Raji (cell line): Measurements from ENCODE around the gene PLCXD1.

ENCODE experiments used
- POLR2A ChIP-seq: IDR thresholded peaks from 2 replicates; pipeline ENCODE4 v1.6.1; 2011; ENCODE audit warnings: low read depth, low read length, control low read depth; ENCODE audit not compliant: insufficient read depth

PLCXD1 gene

DNA sequence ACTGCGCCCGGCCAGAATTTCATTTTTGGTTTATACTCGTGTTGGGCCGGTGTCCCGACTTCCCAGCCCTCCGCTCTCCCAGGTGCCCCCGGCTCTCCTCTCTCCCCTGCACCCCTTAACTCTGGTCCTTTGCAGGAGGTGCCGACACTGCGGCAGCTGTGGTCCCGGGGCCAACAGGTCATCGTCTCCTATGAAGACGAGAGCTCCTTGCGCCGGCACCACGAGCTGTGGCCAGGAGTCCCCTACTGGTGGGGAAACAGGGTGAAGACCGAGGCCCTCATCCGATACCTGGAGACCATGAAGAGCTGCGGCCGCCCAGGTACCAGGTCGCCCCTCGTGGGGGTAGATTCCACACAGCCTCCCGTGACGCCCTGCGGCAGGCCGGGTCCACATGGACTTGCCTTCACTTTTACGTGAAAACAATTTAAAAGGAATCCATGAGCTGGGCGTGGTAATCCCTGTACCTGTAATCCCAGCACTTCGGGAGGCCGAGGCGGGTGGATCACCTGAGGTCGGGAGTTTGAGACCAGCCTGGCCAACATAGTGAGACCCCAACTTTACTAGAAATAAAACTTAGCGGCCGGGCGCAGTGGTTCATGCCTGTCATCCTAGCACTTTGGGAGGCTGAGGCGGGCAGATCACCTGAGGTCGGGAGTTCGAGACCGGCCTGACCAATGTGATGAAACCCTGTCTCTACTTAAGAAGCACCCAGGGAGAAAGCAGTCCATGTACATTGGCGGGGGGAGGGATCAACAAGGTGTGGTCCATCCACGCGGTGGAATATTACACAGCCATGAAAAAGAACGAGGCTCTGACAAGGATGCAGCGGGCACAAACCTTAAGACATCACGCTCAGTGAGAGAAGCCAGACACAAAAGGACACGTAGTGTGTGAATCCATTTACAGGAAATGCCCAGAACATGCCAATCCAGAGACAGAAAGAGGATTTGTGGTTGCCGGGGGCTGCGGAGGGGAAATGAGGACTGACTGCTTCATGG, 12.0 kb downstream of the PLCXD1 start:
- TF ChIP-seq POLR2A: no peak

DNA sequence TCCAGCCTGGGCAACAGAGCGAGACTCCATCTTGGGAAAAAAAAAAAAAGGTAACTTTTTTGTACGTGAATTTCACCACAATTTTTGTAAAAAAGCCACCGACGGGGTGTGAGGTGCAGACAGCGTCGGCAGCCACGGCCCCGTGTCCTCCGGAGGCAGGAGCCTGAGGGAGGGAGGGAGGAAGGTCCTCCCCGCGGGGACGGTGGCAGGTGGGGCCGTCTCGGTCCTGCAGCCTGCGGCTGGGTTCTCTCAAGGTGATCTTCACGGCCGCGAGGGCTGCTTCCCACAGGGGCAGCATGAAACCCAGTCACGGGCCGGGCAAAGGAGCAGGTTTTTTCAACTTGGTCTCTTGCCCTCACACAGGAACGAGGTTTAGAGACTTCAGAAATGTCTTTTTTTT, 14.0 kb downstream of the PLCXD1 start:
- TF ChIP-seq POLR2A: no peak

DNA sequence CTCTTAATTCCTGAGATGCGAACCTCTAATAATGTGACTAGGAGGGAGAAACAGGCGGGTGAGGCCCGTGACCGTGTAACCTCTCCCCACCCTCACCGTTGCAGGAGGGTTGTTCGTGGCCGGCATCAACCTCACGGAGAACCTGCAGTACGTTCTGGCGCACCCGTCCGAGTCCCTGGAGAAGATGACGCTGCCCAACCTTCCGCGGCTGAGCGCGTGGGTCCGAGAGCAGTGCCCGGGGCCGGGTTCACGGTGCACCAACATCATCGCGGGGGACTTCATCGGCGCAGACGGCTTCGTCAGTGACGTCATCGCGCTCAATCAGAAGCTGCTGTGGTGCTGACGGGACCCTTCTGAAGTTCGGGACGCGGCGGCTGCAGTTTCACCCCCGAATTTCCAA, 17.8 kb downstream of the PLCXD1 start:
- no peak for TF ChIP-seq POLR2A

DNA sequence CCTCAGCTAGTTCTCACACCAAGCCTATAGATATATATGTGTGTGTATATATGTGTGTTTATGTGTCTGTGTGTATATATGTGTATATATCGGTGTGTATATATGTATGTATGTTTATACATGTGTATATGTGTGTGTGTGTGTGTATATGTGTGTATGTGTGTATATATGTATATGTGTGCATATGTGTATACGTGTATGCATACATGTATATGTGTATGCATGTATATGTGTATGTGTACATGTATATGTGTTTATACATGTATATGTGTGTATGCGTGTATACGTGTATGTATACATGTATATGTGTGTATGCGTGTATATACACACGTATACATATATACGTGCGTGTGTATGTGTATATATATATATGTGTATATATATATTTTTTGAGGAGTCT, 19.2 kb downstream of the PLCXD1 start:
- no peak for TF ChIP-seq POLR2A

DNA sequence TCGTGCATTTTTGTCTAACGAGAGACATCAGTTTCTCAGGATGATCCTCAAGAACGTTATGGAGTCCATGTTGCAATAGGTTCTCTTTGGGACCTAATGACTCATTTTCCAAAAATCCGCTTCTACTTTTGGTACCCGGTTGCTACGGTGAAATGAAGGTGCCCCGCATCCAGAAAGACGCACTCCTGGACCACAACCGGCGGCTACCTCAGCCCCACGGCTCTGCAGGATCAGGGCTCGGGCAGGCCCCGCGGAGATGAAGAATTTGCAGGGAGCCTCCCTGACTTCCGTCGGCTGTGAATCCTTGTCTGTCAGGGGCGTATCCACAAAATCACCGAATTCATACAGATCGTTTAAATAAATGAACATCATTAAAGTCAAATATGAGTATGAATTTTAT, 21.8 kb downstream of the PLCXD1 start:
- no peak for TF ChIP-seq POLR2A

DNA sequence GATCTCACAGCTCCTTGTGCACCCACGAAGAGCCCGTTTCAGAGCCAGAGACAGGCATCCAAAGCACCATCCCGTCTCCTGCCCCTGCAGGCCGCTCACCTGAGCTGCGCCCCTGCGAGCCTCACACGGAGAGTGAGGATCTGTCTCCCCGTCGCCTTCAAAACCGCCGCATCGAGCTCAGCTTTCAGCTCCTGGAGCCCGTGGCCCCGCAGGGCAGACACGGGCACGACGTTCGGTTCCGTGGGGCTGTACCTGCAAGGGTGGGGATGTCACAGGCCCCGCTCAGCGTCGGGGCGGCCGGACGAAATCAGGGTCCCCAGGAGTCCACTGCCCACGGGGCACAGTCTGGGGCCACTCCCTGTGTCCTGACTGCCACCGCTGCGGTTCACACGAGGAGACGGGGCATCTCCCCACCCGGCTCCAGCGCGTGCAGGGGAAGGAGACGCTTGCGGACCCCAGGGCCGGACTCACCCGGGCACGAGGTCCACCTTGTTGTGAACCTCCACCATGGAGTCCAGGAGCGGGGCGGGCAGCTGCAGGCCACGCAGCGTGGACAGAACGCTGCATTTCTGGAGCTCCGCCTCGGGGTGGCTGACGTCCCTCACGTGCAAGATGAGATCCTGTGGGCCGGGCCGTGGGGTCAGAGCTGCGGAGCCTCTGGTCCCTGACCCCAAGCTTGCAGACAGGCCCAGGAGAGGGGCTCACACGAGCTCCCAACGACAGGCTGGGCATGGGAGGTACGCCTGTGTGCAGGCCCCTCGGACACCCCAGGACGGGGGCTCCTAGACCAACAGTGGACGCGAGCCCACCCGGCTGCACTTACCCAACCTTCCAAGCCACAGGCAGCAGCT, 26.3 kb downstream of the PLCXD1 start:
- no peak for TF ChIP-seq POLR2A

DNA sequence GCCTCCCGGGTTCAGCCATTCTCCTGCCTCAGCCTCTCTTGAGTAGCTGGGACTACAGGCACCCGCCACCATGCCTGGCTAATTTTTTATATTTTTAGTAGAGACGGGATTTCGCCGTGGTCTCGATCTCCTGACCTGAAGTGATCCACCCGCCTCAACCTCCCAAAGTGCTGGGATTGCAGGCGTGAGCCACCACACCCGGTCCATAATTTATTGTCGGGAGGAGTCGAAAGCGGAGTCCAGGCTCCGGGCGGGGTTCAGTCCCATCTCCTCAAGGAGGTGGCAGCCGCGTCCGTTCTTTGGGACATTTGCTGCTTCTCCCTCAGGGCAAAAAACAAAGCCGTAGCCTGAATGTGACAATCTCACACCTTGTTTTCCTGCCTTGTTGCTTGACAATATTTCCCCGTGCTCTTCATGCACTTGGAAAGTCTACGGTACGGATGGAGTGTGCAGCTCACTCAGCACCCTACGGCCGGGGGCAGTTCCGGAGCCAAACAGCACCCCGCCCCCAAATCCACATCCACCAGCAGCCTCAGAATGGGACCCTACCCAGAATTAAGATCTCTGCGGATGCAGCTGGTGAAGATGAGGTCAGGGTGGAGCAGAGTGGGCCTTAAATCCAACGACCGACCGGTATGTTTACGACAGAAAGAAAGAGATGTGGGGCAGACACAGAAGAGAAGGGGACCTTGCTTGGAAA, 27.8 kb downstream of the PLCXD1 start:
- TF ChIP-seq POLR2A: no peak

DNA sequence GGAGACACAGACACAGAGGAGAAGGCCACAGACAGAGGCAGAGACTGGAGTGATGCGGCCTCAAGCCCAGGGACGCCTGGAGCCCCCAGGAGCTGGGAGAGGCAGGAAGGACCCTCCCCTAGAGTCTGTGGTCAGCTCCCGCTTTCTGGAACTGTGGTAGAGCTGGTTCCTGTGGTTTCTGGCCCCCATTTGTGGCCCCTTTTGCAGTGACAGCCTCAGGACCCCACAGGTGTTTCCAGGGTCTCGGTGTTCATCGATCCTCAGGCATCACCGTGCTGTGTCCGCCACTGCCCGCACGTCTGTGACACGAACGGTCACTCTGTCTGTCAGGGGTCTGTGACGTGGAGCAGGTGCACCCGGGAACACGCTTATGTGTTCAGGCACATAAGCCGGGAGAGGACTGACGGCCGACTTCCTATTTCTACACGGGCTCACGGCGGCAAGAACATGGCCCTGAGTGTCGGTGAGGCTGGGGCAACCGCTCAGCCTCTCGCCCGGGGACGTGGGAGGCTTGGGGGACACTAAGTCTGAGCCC, 29.5 kb downstream of the PLCXD1 start:
- no peak for TF ChIP-seq POLR2A

DNA sequence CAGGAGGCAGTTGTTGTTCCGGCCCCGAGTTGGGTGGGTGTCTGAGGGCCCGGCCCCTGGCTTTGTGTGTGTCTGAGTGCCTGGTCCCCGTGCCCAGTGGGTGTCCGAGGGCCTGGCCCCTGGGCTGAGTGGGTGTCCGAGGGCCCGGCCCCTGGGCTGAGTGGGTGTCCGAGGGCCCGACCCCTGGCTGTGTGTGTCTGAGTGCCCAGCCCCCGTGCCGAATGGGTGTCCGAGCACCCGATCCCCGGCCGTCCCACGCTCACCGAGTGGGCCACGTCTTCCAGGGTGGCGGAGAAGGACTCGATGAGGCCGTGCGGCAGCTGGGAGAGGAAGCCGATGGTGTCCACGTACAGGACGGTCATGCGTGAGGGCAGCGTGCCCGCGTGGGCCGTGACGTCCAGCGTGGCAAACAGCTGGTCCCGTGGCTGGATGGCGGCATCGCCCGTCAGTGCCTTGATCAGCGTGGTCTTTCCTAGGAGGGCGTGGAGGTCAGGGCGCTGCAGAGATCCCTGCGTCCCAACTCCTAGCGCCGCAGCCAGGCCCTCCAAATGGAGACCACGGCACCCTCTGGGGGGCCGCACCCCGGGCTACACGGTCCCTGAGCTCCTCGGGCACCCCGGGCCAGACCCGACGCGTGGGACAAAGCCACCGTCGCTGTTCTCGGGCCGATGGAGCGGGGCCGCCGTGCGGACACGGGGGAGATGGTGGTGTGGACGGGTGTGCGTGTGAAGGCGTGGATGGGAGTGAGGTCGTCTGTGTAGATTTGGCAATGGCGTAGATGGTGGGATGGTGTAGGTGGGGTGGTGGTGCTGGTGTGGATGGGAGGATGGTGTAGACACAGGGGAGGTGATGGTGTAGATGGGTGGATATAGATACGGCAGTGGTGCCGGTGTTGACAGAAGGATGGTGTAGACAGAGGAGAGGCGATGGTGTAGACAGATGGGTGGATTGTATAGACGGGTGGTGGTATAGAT, 30.3 kb downstream of the PLCXD1 start:
- TF ChIP-seq POLR2A: no peak

DNA sequence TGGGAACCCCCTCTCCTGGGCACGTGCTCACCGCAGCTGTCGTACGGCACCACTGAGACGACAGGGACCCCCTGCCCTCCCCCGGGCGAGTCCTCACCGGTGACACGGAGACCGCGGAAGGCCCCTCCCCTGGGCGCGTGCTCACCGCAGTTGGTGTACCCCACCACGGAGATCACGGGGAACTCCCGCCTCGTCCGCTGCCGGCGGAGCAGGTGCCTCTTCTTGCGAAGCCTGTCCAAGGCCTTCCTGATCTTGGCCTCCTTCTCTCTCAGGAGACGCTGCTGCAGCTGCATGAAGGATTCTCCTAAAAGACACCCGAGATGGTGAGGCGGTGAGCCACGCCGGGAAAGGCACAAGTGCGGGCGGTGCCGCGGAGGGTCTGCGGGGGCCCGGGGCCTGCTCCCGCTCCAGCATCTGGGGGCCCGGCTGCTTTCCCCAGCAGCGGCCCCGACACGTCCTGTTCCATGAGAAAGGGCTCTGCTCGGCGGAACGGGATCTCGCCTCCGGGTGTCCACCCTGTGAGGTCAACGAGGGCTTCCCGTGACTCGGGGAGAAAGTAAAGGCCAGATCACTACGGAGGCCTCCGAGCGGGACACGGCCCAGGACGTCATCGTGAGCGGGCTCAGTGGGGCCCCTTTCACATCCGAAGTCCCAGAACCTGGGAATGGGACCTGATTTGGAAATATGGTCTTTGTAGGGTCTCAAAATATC, 31.6 kb downstream of the PLCXD1 start:
- no peak for TF ChIP-seq POLR2A

DNA sequence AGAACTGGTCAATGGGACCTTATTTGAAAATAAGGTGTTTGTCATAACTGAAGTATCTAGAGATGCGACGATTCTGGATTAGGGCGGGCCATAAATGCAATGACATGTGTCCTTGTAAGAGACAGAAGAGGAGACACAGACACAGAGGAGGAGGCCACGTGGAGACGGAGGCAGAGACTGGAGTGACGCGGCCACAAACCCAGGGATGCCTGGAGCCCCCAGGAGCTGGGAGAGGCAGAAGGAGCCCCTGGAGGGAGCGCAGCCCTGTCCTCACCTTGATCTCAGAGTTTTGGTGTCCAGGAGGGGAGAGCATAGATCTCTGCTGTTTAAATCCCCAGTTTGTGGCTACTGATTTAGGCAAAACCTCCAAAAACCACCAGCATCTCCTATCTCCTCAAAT, 32.4 kb downstream of the PLCXD1 start:
- no peak for TF ChIP-seq POLR2A

DNA sequence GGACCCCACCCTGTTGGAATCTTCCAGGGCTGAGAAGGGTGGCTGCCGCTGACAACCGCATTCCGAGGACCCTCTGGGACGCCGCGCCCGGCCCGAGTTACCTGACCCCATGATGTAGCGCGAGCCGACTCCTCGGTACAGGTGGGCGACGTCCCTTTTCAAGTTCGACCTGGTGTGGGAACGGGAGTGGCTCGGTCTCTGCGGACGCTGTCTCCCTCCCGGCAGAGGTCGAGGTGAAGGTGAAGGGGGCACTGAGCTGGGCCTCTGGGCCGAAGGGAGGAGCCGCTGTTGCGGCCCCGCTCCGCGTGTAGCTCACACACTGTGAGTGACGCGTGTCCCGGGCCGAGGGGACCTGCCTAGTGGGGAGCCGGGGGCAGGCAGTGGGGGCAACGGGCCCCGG, 32.9 kb downstream of the PLCXD1 start:
- no peak for TF ChIP-seq POLR2A
